DOHH2 (cell line): Measurements from ENCODE around the gene PAGE2B.

Experiments
- CTCF ChIP-seq: fragments of 200-600 bp; sonication (generic); IDR thresholded peaks from one replicate; pipeline ENCODE4 v1.5.1; 2014; ENCODE audit warnings: antibody characterized with exemption, mild to moderate bottlenecking, low read depth, low read length; ENCODE audit not compliant: poor library complexity, severe bottlenecking
- EZH2phosphoT487 ChIP-seq: fragments of 200-600 bp; sonication (generic); IDR thresholded peaks from 2 replicates; pipeline ENCODE4 v1.6.1; 2017; ENCODE audit warnings: borderline replicate concordance, mild to moderate bottlenecking, antibody characterized with exemption, low read length, moderate library complexity, mixed read lengths

GRCh38 chrX:55026840-55027239 lies 48.0 kb upstream of the PAGE2B start:
- no peak for TF ChIP-seq CTCF
- no peak for TF ChIP-seq EZH2phosphoT487
